Breast epithelium (tissue), 4 donors: ENCODE measurements around the gene ODAM. TPM values are rescaled to one million over a fixed set of nuclear protein-coding genes. Genes with fewer than 3 reads are reported as not detected.

Source experiments
- DNase-seq, 2 donors: peaks; one replicate each; pipeline ENCODE4 v3.0.0-alpha.2; 2019; ENCODE audit warnings: low spot score in 2 of 2
- H3K27ac ChIP-seq, 2 donors: fragments of 200-600 bp; sonication (generic) in 1 of 2; one replicate each; pipeline ENCODE4 v1.5.1; 2016 to 2019; ENCODE audit warnings: mild to moderate bottlenecking in 1 of 2
- H3K27me3 ChIP-seq, 2 donors: fragments of 200-600 bp; sonication (generic) in 1 of 2; one replicate each; pipeline versions ENCODE4 v1.5.1 to v1.6.0; 2017 to 2019; ENCODE audit warnings: control low read depth in 1 of 2, mild to moderate bottlenecking in 1 of 2
- H3K36me3 ChIP-seq: fragments of 200-600 bp; one replicate; pipeline ENCODE4 v1.5.1; 2019
- H3K4me1 ChIP-seq, 2 donors: fragments of 200-600 bp; sonication (generic); one replicate each; pipeline ENCODE4 v1.5.1; 2016 to 2019; ENCODE audit warnings: control low read depth in 1 of 2
- H3K4me3 ChIP-seq, 3 donors: fragments of 200-600 bp; sonication (generic); 1 replicate in 2 of 3; 2 replicates in 1 of 3; pipeline ENCODE4 v1.5.1; 2016 to 2019; ENCODE audit warnings: mild to moderate bottlenecking in 3 of 3, moderate library complexity in 2 of 3
- H3K9me3 ChIP-seq, 2 donors: fragments of 200-600 bp; sonication (generic) in 1 of 2; one replicate each; pipeline ENCODE4 v1.5.1; 2016 to 2019; ENCODE audit warnings: control low read depth in 1 of 2
- POLR2A ChIP-seq: fragments of 450-650 bp; IDR thresholded peaks from one replicate; pipeline ENCODE4 v1.6.1; 2016; ENCODE audit warnings: antibody characterized with exemption, mild to moderate bottlenecking, moderate library complexity
- POLR2AphosphoS5 ChIP-seq, 3 donors: sonication (generic); formaldehyde crosslinking; IDR thresholded peaks; one replicate each; pipeline ENCODE4 v1.6.1; 2017; ENCODE audit warnings: antibody characterized with exemption in 3 of 3
- intact Hi-C: fragments of 100-400 bp; cut with DNase I; formaldehyde crosslinking; loops from one replicate; pipeline ENCODE4 v1.15.1; 2023; ENCODE audit warnings: low total_unique reads
- total RNA-seq, 3 donors: library from RNA; depleted of rRNA; stranded (reverse); fragments of >200 nt; gene quantifications; one replicate each; pipeline ENCODE4 v1.1.0, GENCODE V29; 2016
- TF ChIP-seq, protein P1 (sequence below), 3 donors: fragments of 450-650 bp; IDR thresholded peaks; one replicate each; pipeline ENCODE4 v1.5.1; 2016 to 2017; ENCODE audit warnings: antibody characterized with exemption in 3 of 3, mild to moderate bottlenecking in 3 of 3, moderate library complexity in 3 of 3

The ODAM gene
- total RNA-seq, 3 donors from 2014 or later: 1.2 TPM; not detected in 2

DNA sequence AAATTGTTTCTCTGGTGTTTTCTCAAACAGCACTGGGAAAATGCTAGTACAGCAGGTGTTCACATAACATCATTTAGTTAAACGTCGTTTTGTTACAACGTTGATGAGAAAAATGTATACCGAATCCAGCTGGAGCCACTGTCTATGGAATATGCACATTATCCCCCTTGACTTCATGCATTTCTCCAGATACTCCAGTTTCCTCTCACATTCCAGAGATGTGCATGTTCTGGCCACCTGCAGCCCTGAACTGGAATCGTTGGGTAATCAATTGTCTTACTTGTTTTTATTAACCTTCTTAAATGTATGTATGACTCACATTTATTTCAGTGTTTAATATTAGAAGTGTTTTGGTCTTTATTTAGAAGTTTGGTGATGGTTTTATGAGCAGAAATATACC, 18.4 kb upstream of the ODAM start:
- H3K4me1 ChIP-seq: no peaks in the 10 kb centered on the region
- TF ChIP-seq POLR2A (no peak), POLR2AphosphoS5 (IDR thresholded peaks at IDR 0.05) (no peak)
- TF ChIP-seq, protein P1, sequence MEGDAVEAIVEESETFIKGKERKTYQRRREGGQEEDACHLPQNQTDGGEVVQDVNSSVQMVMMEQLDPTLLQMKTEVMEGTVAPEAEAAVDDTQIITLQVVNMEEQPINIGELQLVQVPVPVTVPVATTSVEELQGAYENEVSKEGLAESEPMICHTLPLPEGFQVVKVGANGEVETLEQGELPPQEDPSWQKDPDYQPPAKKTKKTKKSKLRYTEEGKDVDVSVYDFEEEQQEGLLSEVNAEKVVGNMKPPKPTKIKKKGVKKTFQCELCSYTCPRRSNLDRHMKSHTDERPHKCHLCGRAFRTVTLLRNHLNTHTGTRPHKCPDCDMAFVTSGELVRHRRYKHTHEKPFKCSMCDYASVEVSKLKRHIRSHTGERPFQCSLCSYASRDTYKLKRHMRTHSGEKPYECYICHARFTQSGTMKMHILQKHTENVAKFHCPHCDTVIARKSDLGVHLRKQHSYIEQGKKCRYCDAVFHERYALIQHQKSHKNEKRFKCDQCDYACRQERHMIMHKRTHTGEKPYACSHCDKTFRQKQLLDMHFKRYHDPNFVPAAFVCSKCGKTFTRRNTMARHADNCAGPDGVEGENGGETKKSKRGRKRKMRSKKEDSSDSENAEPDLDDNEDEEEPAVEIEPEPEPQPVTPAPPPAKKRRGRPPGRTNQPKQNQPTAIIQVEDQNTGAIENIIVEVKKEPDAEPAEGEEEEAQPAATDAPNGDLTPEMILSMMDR (IDR thresholded peaks at IDR 0.05): no peak
- intact Hi-C loops: no loop called here
- no peak overlapping the region for H3K4me3 ChIP-seq
- H3K27ac ChIP-seq: no peak overlapping the region
- H3K9me3 ChIP-seq: no peaks in the 10 kb centered on the region
- H3K36me3 ChIP-seq: no peaks in the 10 kb centered on the region
- no peaks in the 10 kb centered on the region for H3K27me3 ChIP-seq
- no peak for DNase-seq

DNA sequence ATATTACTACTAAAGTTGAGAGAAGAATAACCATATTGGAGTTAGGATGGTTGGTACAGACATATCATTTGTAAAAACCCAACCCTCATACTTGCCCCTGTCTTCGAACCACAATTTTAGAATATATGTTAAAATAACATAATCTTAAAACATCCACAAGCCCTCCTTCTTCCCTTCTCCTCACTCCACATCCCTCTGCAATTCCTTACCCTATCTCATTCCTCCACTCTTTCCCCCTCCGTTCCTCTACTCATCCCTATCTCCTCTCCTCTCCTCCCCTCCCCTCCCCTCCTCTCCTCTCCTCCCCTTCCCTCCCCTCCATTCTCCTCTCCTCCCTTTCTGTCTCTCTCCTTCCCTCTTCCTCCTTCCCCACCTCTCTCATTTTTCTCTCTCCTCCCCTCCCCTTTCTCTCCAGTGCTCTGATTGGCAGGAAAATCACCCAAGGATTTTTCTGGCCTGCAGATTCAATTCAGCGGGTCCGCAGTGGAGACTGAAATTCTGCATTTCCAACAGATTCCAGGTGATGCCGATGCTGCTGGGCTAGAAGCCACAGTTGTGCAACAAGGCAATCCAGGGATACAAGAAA, 17.4 kb upstream of the ODAM start:
- intact Hi-C loops: no loop called here
- TF ChIP-seq, protein P1 (IDR thresholded peaks at IDR 0.05): no peak
- TF ChIP-seq POLR2AphosphoS5 (IDR thresholded peaks at IDR 0.05): no peak
- no peak for TF ChIP-seq POLR2A
- no peaks in the 10 kb centered on the region for H3K9me3 ChIP-seq
- H3K4me1 ChIP-seq: no peaks in the 10 kb centered on the region
- no peaks in the 10 kb centered on the region for H3K27me3 ChIP-seq
- H3K27ac ChIP-seq: no peak overlapping the region
- no peak overlapping the region for H3K4me3 ChIP-seq
- DNase-seq: no peak
- no peaks in the 10 kb centered on the region for H3K36me3 ChIP-seq

DNA sequence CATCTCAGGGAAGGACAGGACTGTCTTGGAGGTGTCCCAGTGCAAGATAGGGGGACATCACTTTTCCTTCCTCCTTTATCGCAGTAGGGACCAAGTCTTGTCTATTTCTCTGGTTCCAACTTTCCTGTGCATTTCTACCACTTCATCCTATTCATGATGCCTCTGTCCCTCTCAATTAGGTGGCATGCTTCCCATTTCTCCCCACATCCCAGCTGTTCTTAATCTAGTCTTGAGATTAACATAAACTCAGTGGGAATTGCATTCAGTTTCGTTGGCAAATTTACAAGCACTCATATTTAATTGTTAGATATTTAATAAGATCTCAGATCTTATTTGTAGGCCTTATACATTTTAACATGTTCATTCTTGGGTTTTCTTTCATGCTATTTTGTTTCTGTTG, 15.7 kb upstream of the ODAM start:
- intact Hi-C loops: no loop called here
- no peaks in the 10 kb centered on the region for H3K27me3 ChIP-seq
- H3K4me1 ChIP-seq: no peaks in the 10 kb centered on the region
- H3K9me3 ChIP-seq: no peaks in the 10 kb centered on the region
- H3K36me3 ChIP-seq: no peaks in the 10 kb centered on the region
- no peak for DNase-seq
- no peak overlapping the region for H3K27ac ChIP-seq
- H3K4me3 ChIP-seq: no peak overlapping the region
- TF ChIP-seq POLR2AphosphoS5 (IDR thresholded peaks at IDR 0.05) (no peak), POLR2A (no peak)
- TF ChIP-seq, protein P1 (IDR thresholded peaks at IDR 0.05): no peak

DNA sequence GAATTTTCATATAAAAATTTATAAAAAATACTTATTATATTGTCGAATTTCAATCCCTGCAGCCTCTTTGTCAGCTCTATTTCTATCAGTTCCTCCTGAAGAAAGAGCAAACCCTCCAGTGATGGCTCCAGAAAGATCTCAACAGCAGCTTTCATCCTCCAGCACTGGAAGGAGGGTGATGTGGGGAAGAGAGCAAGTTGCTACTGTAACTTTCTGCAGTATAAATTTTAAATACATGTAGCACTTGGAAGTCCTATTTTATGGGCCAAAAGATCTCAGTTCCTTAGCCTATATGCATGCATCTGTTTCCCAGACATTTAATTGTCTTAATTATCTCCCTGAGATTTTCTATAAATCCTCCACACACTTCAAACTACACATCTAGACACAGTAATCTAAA, 13.7 kb upstream of the ODAM start:
- Histone ChIP-seq H3K27me3 (no peaks in the 10 kb centered on the region), H3K4me3 (no peak overlapping the region), H3K36me3 (no peaks in the 10 kb centered on the region), H3K4me1 (no peaks in the 10 kb centered on the region), H3K9me3 (no peaks in the 10 kb centered on the region), H3K27ac (no peak overlapping the region)
- intact Hi-C loops: no loop called here
- no peak for TF ChIP-seq POLR2A
- TF ChIP-seq, protein P1 (IDR thresholded peaks at IDR 0.05): no peak
- no peak for TF ChIP-seq POLR2AphosphoS5 (IDR thresholded peaks at IDR 0.05)
- DNase-seq: no peak

DNA sequence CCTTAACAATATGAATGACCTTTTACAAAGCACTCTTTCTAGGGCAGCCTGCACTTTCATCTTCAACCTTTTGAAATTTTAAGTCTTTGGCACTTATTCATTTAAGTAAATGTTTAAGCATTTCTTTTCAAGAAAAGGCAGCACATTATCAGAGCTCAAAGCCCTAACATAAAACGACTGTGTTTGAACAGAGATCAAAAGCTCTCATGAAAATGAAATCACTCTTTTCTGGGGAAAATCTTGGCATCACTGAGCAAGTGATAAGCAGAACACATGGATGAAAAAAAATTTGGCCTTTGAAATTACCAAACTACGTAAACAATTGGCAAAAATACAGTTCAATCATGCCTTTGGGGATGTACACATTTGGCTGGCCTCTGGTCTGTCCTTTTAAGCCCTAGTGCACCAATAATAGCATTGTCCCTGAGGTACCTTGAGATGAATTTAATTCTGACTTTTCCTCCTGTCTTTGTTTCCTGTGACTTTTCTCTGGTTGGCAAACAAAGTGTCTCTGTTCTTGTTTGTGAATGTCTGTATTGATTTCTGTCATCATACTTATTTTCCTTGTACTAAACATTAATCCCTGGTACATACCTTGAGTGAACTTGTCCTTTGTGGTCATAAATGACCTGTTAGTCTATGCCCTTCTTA, 12.9 kb upstream of the ODAM start:
- TF ChIP-seq POLR2A: no peak
- TF ChIP-seq, protein P1 (IDR thresholded peaks at IDR 0.05): no peak
- TF ChIP-seq POLR2AphosphoS5 (IDR thresholded peaks at IDR 0.05): no peak
- no peaks in the 10 kb centered on the region for H3K9me3 ChIP-seq
- no peaks in the 10 kb centered on the region for H3K4me1 ChIP-seq
- no peaks in the 10 kb centered on the region for H3K27me3 ChIP-seq
- no peak overlapping the region for H3K4me3 ChIP-seq
- intact Hi-C loops: no loop called here
- no peak for DNase-seq
- H3K36me3 ChIP-seq: no peaks in the 10 kb centered on the region
- no peak overlapping the region for H3K27ac ChIP-seq
